Epithelial cell of umbilical artery (primary cell): ENCODE data around the gene ZNF205. TPM values are rescaled to one million over a fixed set of nuclear protein-coding genes. Genes with fewer than 3 reads are reported as not detected.

Source experiments
- total RNA-seq: library from RNA; depleted of rRNA; stranded (reverse); fragments of >200 nt; gene quantifications from 2 replicates; pipeline ENCODE4 v1.2.3, GENCODE V29; 2014

Gene ZNF205
- total RNA-seq = 20.1 and 29.9 TPM in 2 replicates

DNA sequence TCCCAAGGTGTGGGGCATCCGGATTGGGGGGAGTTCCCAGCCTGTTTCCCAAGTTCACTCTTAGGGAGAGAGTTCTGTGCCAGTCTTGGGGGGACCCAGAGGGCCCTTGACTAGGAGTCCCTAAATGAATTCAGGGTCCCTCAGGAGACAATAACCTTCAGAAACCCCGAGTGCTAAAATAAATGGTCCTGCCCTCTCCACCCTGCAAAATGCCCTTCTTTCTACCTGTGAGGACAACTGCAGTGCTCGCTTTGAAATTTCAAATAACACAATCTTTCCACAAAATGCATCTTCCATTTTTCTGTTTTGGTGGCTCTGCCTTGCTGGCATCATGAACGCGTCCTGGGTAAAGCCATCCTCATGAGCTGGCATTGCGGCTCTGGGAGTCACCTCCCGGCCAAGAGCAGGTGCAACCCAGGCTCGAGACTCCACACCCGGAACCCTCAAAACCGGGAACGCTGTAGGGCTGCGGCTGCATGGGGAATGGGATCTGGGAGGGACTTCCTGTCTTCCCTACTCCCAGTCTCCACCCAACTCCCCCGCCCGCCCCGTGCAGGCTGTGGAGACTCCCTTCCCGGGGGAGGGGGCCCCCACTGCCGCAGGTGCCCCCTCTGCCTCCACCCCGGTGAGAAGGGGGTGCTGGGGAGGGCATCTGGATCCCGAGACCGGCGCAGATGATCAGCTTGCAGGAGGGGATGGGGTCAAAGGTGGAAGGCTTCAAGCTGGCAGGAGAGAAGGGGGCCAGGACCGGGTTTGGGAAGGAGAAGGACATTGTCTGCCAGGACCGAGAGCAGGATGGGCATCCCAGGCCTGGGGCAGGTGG is at the start of gene ZNF205:
ZNF205 (plus strand) TSS at position 529 of the 823 bp plus-strand sequence. CDS start 845 bp downstream, outside the sequence.

DNA sequence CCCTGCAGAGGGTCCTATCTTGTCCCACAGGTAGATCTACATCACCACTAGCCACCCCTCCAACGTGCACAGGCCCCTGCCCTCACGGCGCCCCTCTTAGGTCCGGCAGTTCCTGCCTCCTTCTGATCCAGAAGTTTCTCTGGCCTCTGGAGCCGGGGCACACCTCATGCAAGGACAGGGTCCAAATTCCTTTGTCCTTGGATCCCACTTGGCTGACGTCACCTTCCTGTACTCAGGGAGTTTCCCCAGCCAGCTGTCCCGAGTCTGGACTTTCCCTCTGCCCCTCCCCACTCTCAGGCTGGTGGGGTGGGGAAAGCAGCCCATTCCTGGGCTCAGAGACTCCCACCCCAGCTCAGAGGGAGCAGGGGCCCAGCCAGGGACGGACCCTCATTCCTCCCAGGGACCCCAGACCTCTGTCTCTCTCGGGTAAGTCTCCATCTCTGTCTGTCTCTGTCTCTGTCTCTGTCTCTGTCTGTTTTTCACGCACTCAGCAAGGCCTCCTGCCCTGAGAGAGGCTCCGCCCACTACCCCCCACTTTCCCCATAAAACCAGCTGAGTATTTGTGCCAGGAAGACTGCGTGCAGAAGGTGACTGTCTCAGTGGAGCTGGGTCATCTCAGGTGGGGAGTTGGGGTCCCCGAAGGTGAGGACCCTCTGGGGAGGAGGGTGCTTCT is 47.2 kb upstream of the ZNF205 start, which contains the start of gene IL32:
IL32 (plus strand) TSS at position 572 of the 673 bp plus-strand sequence. CDS start 172 bp downstream, outside the sequence.

DNA sequence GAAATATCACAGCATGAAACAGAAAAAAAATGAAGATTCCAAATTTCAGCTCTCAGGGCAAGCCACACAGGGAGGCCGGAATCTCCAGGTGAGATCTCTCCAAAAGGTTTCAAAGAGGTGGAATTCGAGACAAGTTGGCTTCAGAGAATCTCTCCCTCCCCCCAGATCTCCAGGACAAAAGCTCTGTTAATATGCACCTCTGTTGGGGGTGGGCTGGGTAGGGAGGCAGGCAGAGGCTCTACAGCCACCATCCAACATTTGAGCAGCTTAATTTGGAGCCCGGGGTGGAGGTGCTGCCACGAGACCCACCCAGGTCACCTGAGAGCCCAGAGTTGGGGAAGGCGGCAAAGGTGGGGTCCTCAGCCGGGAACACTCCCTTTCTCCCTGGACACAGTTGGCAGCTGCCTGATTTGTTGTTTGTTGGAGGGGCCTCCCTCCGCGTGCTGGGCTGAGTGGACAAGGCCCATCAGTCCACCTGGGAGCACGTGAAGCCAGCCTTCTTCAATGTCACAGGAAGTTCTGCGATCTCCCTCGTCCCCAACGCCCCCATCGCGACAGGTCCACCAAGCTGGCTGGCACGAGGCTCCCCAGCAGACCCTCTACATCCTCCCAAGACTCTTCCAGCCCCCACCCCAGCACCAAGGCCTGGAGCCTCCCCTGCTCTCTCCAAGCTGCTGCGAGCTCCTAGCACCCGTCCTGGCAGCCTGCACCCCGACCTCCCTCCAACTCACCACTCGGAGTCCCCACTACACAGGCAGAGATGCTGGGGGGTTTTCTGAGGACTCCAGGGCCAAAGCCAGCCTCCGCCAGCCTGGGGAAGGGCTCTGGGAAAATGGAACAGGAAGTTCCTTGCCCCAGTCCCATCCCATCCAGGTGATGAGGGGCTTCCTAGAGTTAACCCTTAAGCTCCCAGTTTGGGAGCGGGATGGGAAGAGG is 13.7 kb upstream of the ZNF205 start, which contains the start of gene ZSCAN10:
ZSCAN10 (minus strand) TSS at position 836 of the 936 bp plus-strand sequence. CDS start 6,357 bp downstream, outside the sequence.

DNA sequence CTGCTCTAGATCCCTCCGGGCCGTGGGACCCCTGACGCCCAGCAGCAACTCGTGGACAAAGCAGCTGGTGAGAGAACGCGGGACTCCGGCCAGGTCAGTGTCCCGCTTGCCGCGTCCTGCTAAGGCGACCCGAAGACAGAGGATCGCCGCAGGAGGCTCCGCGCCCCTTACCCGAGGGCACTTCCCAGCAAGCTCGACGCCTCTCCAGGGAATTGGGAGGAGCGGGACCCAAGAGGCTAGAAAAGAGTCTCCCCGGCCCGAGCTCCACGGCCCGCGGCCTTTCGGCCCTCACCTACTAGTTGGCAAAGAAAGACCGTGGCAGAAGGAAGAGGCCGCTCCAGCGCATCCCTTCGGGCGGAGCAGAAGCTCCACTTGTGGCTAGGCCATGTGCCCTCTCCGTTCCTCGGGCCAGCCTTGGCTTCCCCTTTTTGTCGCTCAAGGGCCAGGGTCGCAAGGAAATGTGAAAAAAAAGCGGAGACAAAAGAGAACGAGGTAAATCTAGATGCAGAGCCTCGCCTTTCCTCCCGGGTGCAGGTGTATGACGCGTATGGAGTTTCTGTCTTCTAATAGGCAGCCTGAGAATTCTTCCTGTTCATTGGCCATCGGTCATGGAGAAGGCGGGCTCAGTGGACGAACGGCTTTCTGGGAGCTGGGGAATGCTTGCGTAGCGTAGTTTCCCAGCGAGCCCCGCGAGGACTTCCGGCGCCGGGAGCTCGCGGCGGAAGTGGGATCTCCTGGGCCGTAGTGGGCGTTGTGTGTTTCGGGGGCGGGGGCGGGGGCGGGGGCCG is 22.1 kb downstream of the ZNF205 start, which contains the start of gene ZNF213:
ZNF213 (plus strand) TSS at position 692 of the 788 bp plus-strand sequence. CDS start 2,252 bp downstream, outside the sequence.

Other genes starting within 250 kb of the ZNF205 start
- gene FLYWCH2, start 229.4 kb upstream of the ZNF205 start, total RNA-seq = 70.5 and 86.8 TPM in 2 replicates
- 31.3 and 33.1 TPM in 2 replicates for gene FLYWCH1, start 200.7 kb upstream of the ZNF205 start, total RNA-seq
- gene KREMEN2, start 148.3 kb upstream of the ZNF205 start, total RNA-seq = not detected in 2 replicates
- gene PAQR4, start 143.2 kb upstream of the ZNF205 start, total RNA-seq = 9.1 and 15.3 TPM in 2 replicates
- 7.9 and 8.1 TPM in 2 replicates for gene PKMYT1, start 132.1 kb upstream of the ZNF205 start, total RNA-seq
- gene CLDN9, start 99.7 kb upstream of the ZNF205 start, total RNA-seq = not detected in 2 replicates
- gene CLDN6, start 94.4 kb upstream of the ZNF205 start, total RNA-seq = not detected in 2 replicates
- 244 and 303 TPM in 2 replicates for gene TNFRSF12A, start 92.2 kb upstream of the ZNF205 start, total RNA-seq
- 2.9 and 7.0 TPM in 2 replicates for gene HCFC1R1, start 88.6 kb upstream of the ZNF205 start, total RNA-seq
- 25.3 and 36.8 TPM in 2 replicates for gene THOC6, start 88.6 kb upstream of the ZNF205 start, total RNA-seq
- not detected in 2 replicates for gene BICDL2, start 75.6 kb upstream of the ZNF205 start, total RNA-seq
- gene MMP25, start 66.0 kb upstream of the ZNF205 start, total RNA-seq = under 0.01 TPM in 1 of 2 replicates, not detected in the other
- 41.9 and 78.6 TPM in 2 replicates for gene IL32, start 46.9 kb upstream of the ZNF205 start, total RNA-seq
- not detected in 2 replicates for gene ZSCAN10, start 13.3 kb upstream of the ZNF205 start, total RNA-seq
- gene ZNF213, start 22.4 kb downstream of the ZNF205 start, total RNA-seq = 3.5 and 4.5 TPM in 2 replicates
- gene OR1F1, start 75.6 kb downstream of the ZNF205 start, total RNA-seq = not detected in 2 replicates
- gene ZNF200, start 122.6 kb downstream of the ZNF205 start, total RNA-seq = 10.1 and 11.9 TPM in 2 replicates
- gene MEFV, start 144.0 kb downstream of the ZNF205 start, total RNA-seq = not detected in 2 replicates
- gene ZNF263, start 170.9 kb downstream of the ZNF205 start, total RNA-seq = 45.5 and 54.9 TPM in 2 replicates
- 2.3 TPM in 2 replicates for gene TIGD7, start 192.8 kb downstream of the ZNF205 start, total RNA-seq
- gene ZNF75A, start 192.9 kb downstream of the ZNF205 start, total RNA-seq = 15.3 and 20.4 TPM in 2 replicates
- gene OR2C1, start 243.3 kb downstream of the ZNF205 start, total RNA-seq = 0.15 TPM in 1 of 2 replicates, not detected in the other